ENCODE data around the gene MIF. TPM values are rescaled to one million over a fixed set of nuclear protein-coding genes. Genes with fewer than 3 reads are reported as not detected.

MIF gene
- total and polyA plus RNA-seq, 4 donors, result 108 to 1,047 (median 303) TPM

GRCh38 chr22:23884140-23884539 lies 10.0 kb upstream of the MIF start:
- no peak overlapping the region for H3K9ac ChIP-seq (ENCODE audit: low read depth in 1 of 2, low read length in 2 of 2)
- TF ChIP-seq ATF3 (IDR thresholded peaks at IDR 0.05), result no peak
- no peak for TF ChIP-seq ZBTB33 (IDR thresholded peaks at IDR 0.05)
- TF ChIP-seq REST (IDR thresholded peaks at IDR 0.05), result no peak
- no peak for TF ChIP-seq YY1 (IDR thresholded peaks at IDR 0.05)
- TF ChIP-seq FOXA2 (IDR thresholded peaks at IDR 0.05), result no peak
- no peaks in the 10 kb centered on the region for H3K4me1 ChIP-seq (ENCODE audit: control insufficient read depth in 4 of 4, insufficient read depth in 4 of 4, low read length in 3 of 4)
- H3K27me3 ChIP-seq (ENCODE audit: control insufficient read depth in 4 of 4, insufficient read depth in 4 of 4, low read length in 3 of 4), result no peaks in the 10 kb centered on the region
- H3K36me3 ChIP-seq (ENCODE audit: control insufficient read depth in 4 of 4, insufficient read depth in 3 of 4, low read depth in 1 of 4, low read length in 3 of 4), result peaks cover 0 to 4% (median 0%) of the 10 kb centered on the region in 4 donors
- no peak overlapping the region for H3K27ac ChIP-seq (ENCODE audit: low read depth in 1 of 2, low read length in 2 of 2)
- WGBS, result 97% methylated on average over 9 of the region's 9 CpGs
- H3K4me3 ChIP-seq (ENCODE audit: low read depth in 1 of 3, low read length in 3 of 3), result no peak overlapping the region
- H3K9me3 ChIP-seq (ENCODE audit: control insufficient read depth in 4 of 4, low read length in 3 of 4), result no peaks in the 10 kb centered on the region
- no peak for DNase-seq (ENCODE audit: low spot score)

- H3K27me3 ChIP-seq (ENCODE audit: control insufficient read depth in 4 of 4, insufficient read depth in 4 of 4, low read length in 3 of 4), result no peaks in the 10 kb centered on the region
- H3K36me3 ChIP-seq (ENCODE audit: control insufficient read depth in 4 of 4, insufficient read depth in 3 of 4, low read depth in 1 of 4, low read length in 3 of 4), result peaks cover 0 to 1% (median 0%) of the 10 kb centered on the region in 4 donors
- H3K9ac ChIP-seq (ENCODE audit: low read depth in 1 of 2, low read length in 2 of 2), result no peak overlapping the region
- H3K4me3 ChIP-seq (ENCODE audit: low read depth in 1 of 3, low read length in 3 of 3), result no peak overlapping the region
- WGBS, result 84% methylated on average over 11 of the region's 11 CpGs
- H3K4me1 ChIP-seq (ENCODE audit: control insufficient read depth in 4 of 4, insufficient read depth in 4 of 4, low read length in 3 of 4), result peaks cover 6 to 13% (median 11%) of the 10 kb centered on the region in 4 donors
- no peak overlapping the region for H3K27ac ChIP-seq (ENCODE audit: low read depth in 1 of 2, low read length in 2 of 2)
- TF ChIP-seq NR2F2 (IDR thresholded peaks at IDR 0.05) (no peak), RAD21 (IDR thresholded peaks at IDR 0.05) (peak; percentile 55 to 59)
- no peaks in the 10 kb centered on the region for H3K9me3 ChIP-seq (ENCODE audit: control insufficient read depth in 4 of 4, low read length in 3 of 4)
- no peak for DNase-seq (ENCODE audit: low spot score)
These were observed 5.4 kb upstream of the MIF start for GRCh38 chr22:23888615-23889401.

- no peak overlapping the region for H3K4me3 ChIP-seq (ENCODE audit: low read depth in 1 of 3, low read length in 3 of 3)
- H3K9ac ChIP-seq (ENCODE audit: low read depth in 1 of 2, low read length in 2 of 2), result no peak overlapping the region
- DNase-seq (ENCODE audit: low spot score), result no peak
- H3K9me3 ChIP-seq (ENCODE audit: control insufficient read depth in 4 of 4, low read length in 3 of 4), result no peaks in the 10 kb centered on the region
- H3K27me3 ChIP-seq (ENCODE audit: control insufficient read depth in 4 of 4, insufficient read depth in 4 of 4, low read length in 3 of 4), result no peaks in the 10 kb centered on the region
- no peak overlapping the region for H3K27ac ChIP-seq (ENCODE audit: low read depth in 1 of 2, low read length in 2 of 2)
- 73% methylated on average over 5 of the region's 5 CpGs for WGBS
- peaks cover 6 to 16% (median 13%) of the 10 kb centered on the region in 4 donors for H3K4me1 ChIP-seq (ENCODE audit: control insufficient read depth in 4 of 4, insufficient read depth in 4 of 4, low read length in 3 of 4)
- H3K36me3 ChIP-seq (ENCODE audit: control insufficient read depth in 4 of 4, insufficient read depth in 3 of 4, low read depth in 1 of 4, low read length in 3 of 4), result peaks cover 0 to 1% (median 0%) of the 10 kb centered on the region in 4 donors
- no peak for TF ChIP-seq RXRA (IDR thresholded peaks at IDR 0.05)
- no peak for TF ChIP-seq REST (IDR thresholded peaks at IDR 0.05)
- no peak for TF ChIP-seq ATF3 (IDR thresholded peaks at IDR 0.05)
- TF ChIP-seq HNF4A (conservative IDR thresholded peaks at IDR 0.05), result no peak
- no peak for TF ChIP-seq NR2F2 (IDR thresholded peaks at IDR 0.05)
- no peak for TF ChIP-seq JUND (IDR thresholded peaks at IDR 0.05)
- TF ChIP-seq ZBTB33 (IDR thresholded peaks at IDR 0.05), result no peak
- no peak for TF ChIP-seq SP1 (IDR thresholded peaks at IDR 0.05)
- TF ChIP-seq GABPA (IDR thresholded peaks at IDR 0.05 in 1 of 2, conservative IDR thresholded peaks at IDR 0.05 in 1 of 2), result no peak
- TF ChIP-seq HNF4G (IDR thresholded peaks at IDR 0.05), result no peak
- no peak for TF ChIP-seq FOXA1 (IDR thresholded peaks at IDR 0.05)
These were observed 4.6 kb upstream of the MIF start for GRCh38 chr22:23889620-23890019.

Data from liver (tissue), 9 donors.